Panc1 (cell line): Measurements from ENCODE around the gene DLX3.

ENCODE experiments used
- SIN3A ChIP-seq: IDR thresholded peaks from 2 replicates; pipeline ENCODE4 v1.6.1; 2012; ENCODE audit warnings: low read depth, mild to moderate bottlenecking, low read length, moderate library complexity, borderline replicate concordance; ENCODE audit not compliant: insufficient read depth
- TCF7L2 ChIP-seq: IDR thresholded peaks from 2 replicates; pipeline ENCODE4 v1.6.1; 2011; ENCODE audit warnings: mild to moderate bottlenecking, low read depth, low read length, inconsistent platforms
- TF ChIP-seq, protein P1 (sequence below): fragments of 450-650 bp; IDR thresholded peaks from 2 replicates; pipeline ENCODE4 v1.5.1; 2017; ENCODE audit warnings: mild to moderate bottlenecking

DNA sequence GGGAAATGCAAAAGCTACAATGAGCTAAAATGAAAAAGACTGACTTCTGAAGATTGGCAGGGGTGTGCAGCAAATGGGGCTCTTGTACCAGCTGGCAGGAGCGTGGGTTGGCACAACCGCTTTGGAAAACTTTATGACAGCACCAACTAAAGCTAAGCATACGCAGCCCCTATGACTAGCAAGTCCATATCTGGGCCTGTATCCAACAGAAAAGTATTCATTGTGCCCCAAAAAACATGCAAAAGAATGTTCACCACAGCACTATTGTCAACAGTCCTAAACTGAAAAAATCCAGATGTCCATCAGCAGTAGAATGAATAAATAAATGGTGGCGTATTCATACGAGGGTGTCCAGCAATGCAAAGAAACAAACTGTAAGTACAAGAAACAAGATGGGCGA is 38.3 kb upstream of the DLX3 start:
- TF ChIP-seq, protein P1, sequence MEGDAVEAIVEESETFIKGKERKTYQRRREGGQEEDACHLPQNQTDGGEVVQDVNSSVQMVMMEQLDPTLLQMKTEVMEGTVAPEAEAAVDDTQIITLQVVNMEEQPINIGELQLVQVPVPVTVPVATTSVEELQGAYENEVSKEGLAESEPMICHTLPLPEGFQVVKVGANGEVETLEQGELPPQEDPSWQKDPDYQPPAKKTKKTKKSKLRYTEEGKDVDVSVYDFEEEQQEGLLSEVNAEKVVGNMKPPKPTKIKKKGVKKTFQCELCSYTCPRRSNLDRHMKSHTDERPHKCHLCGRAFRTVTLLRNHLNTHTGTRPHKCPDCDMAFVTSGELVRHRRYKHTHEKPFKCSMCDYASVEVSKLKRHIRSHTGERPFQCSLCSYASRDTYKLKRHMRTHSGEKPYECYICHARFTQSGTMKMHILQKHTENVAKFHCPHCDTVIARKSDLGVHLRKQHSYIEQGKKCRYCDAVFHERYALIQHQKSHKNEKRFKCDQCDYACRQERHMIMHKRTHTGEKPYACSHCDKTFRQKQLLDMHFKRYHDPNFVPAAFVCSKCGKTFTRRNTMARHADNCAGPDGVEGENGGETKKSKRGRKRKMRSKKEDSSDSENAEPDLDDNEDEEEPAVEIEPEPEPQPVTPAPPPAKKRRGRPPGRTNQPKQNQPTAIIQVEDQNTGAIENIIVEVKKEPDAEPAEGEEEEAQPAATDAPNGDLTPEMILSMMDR, result no peak
- TF ChIP-seq TCF7L2 (no peak), SIN3A (no peak)
